Hepatocyte (in vitro differentiated cells): ENCODE measurements around the gene AAR2.

ENCODE experiments used
- CTCF ChIP-seq: fragments of 200-600 bp; sonication (generic); IDR thresholded peaks from 2 replicates; pipeline ENCODE4 v1.5.1; 2016; ENCODE audit warnings: antibody characterized with exemption, mild to moderate bottlenecking; ENCODE audit not compliant: poor library complexity
- EZH2 ChIP-seq: fragments of 200-600 bp; sonication (generic); IDR thresholded peaks from 2 replicates; pipeline ENCODE4 v1.6.1; 2016; ENCODE audit warnings: antibody characterized with exemption, mild to moderate bottlenecking, borderline replicate concordance

DNA sequence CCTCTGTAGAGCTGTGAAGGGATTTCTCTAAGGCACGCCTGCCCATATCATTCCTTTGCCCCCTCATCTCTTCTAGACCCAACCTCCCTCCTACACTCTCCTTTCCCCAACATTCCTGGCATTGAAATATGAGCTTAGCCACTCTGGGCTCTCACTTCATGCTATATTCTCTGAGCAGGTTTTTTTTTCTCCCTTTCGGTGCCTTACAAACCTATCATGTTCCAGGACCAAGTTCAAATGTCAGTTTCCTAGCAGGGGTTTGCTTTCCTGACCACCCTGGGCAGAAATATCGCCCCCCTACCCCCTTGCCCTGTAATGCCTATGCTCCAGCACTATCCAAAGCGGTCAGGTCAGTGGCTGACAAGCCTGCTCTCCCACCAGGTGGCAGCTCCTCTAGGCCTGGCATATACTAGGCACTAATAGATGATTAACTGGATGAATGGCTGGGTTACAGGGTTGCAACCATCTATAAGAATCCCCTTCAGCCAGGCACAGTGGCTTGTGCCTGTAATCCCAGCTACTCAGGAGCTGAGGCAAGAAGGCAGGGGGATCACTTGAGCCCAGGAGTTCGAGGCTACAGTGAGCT is 25.7 kb upstream of the AAR2 start:
- TF ChIP-seq CTCF (no peak), EZH2 (no peak)
